CD4-positive, alpha-beta T cell treated with Interleukin-6 at 100 ng/mL for 8 hours (primary cell): ENCODE results near the gene DOK5.

Experiments
- DNase-seq: peaks from one replicate; pipeline ENCODE4 v3.0.0-alpha.2; 2020; ENCODE audit warnings: mixed read lengths, low spot score

The DOK5 gene

DNA sequence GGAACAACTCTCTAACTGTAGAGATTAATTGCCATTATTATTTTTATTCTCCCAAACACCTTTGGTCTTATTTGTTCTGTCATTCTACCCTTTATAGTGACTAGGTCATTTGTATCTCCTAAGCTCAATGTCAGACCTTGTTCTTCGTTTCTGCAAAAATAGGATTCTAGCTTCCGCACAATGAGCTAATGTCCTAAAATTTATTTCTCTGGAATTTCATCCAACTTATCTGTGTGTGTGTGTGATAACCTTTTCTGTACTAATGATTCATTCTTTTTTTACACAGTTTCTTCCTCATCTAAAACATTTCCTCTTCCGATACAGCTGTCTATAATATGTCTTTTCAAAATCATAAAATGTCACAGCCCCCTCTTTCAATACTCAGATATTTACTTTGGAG is 84.5 kb downstream of the DOK5 start:
- no peak for DNase-seq

DNA sequence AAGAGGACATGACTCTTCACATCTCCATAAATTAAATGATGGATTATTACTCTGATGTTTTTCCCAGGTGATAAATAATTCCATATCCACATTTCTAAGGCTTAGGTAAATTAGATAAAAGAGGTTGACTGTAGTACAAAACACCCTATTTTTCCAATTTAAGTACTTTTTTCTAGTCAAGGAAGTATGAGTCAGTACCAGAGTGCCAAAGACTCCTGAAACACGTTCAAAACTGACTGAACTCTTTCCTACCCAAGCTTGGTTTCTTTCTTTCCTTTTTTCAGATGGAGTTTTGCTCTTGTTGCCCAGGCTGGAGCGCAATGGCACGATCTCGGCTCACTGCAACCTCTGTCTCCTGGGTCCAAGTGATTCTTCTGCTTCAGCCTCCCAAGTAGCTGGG is 85.0 kb downstream of the DOK5 start:
- DNase-seq, result no peak

DNA sequence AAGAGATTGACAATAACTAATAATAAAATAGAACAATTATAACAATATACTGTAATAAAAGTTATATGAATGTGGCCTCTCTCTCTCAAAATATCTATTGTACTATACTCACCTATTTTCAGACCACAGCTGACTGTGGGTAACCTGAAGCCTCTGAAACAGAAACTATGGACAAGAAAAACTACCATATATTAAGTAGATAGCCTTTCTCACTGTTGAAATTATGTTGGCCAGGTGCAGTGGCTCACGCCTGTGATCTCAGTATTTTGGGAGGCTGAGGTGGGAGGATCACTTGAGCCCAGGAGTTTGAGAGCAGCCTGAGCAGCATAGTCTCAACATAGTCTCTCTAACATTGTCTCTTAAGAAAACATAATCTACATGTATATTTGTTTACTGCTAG is 89.9 kb downstream of the DOK5 start:
- no peak for DNase-seq

DNA sequence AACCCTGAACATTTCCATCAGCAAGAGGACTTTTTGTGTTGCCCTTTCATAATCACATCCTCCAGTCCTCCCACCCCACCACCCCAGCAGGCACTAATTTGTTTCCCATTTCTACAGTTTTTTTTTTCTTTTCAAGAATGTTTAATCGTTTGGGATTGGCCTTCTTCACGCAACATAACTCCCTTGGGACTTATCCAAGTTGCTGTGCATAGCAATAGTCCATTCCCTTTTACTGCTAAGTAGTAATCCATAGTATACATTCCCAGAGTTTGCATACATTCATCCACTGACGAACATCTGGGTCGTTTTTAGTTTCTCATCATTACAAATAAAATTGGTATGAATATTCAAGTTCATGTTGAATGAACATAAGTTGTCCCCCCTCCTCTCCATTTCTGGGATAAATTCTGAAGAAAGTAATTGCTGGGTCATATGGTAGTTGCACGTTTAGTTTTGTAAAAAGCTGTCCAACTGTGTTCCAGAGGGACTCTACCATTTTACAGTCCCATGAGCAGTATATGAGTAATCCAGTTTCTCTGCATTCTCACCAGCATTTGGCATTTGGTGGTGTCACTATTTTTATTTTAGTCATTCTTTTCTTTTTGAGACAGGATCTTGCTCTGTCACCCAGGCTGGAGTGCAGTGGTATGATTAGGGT is 90.8 kb downstream of the DOK5 start:
- no peak for DNase-seq

DNA sequence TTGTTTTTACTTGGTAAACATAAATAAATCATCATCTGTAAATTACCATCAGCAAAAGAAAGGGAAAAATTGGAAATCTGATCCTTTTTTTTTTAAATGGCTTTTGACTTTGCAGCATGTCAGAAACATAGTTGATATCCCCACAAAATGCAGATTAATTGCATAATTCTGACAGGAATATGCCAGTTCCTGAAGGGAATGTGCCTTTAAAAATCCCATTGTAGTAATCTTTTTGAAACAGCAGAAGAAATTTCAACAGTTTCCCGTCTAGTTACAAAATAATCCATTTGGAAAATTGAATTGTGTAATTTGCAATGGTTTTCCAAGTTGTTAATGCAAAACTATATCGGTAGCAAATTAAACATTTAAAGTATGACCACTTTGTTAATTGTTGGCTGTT is 95.2 kb downstream of the DOK5 start:
- no peak for DNase-seq

DNA sequence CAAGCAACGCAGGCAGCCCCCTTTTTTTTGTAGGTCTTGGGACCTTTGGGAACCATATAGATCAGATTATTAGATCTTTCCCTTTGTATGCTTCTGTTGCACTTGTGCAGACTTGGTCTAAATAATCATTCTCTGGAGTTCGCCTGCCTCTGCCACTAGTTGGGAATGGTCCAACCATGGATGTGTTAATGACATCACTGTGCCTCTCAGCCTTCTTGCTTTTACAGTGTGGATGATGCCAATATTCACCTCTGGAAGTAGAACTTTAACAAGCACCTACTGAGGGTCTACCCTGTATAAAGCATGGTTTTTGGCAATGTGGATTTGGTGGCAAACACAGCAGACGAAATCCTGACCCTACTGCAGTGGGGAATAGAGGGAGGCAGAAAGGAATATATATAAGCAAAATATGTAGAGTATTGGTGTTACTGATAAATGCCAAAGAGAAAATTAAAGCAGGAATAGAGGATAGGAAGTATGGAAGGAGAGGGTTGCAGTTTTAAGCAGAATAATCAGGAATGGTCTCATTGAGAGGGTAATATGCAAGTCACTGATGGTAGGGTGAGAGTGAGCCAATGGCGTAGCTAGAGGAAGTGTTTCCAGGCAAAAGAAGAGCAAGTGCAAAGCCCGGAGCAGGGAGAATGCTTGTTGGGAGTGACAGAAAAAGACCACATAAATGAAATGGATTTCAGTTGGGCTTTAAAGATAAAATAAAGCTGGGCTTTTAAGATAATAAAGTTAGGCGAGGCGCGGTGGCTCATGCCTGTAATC is 97.5 kb downstream of the DOK5 start:
- no peak for DNase-seq

DNA sequence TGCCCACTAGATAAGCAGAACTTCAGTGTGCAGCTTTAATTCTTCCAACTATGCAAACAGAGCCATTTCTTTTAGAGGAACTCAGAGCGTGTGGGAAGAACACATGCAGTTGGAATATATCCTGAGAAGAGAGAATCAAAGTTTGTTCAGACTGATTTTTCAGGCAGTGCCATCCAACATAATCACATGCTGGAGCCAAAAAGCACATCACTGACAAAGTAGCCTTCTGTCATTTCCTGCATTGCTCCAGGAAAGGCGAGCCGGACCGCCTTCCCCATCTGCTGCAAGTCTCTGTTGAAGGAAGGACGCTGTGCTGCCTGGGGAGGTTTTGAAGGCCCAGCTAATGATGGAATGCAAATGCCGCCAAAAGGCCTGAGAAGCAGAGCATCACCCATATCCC is 98.4 kb downstream of the DOK5 start:
- no peak for DNase-seq

DNA sequence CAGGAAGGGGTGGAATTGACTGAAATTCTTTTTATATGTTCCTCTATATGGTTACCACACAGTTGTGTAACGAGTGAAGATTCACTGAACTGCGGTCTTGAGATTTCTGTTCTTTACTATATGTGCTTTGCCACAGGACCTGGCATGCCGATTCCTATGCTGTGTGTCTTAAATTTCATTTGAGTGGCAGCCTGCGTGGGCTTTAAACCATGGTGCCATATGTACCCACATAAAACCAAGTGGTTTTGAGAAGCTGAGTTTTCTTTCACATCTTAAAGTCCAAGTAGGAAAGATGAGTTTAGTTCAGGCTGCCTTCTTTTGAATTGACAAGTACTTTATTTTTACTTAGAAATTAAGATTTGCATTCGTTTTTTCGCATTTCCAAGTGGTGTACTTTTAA is 101.1 kb downstream of the DOK5 start:
- DNase-seq, result no peak

DNA sequence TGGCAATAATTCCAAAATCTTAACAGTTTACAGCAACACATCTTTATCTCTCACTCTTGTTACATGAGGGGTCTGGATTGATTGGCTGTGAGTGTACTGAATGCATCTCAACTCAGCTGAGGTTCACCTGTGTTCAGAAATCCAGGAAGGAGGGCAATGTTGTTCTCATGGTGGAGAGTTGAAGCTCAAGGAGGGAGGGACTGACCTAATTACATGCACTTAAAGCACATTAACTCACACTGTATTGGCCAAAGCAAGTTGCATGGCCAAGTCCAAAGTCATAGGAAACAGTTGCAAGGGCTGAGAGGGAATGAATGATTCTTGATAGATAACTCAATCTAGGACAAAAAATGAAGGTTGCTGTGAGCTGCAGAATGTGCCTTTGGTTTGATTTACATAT is 102.2 kb downstream of the DOK5 start:
- DNase-seq, result no peak

DNA sequence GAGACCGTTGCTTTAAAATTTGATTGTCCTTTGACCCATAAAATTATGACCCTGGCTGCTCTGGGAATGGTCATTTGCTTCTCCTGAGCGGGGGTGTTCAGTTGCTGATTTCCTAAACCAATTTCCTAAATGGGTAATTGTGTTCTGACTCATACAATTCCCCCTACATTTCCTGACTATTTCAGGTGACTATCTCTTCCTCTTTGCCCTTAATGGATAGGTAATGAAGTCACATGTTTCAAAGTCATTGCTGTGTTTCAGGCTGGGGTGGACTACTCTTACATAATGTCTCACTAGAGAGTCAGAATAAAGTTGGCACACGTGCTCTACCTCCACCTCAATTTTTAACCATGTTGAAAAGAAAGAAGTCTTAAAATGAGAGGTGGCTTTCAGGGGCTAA is 109.8 kb downstream of the DOK5 start:
- no peak for DNase-seq

DNA sequence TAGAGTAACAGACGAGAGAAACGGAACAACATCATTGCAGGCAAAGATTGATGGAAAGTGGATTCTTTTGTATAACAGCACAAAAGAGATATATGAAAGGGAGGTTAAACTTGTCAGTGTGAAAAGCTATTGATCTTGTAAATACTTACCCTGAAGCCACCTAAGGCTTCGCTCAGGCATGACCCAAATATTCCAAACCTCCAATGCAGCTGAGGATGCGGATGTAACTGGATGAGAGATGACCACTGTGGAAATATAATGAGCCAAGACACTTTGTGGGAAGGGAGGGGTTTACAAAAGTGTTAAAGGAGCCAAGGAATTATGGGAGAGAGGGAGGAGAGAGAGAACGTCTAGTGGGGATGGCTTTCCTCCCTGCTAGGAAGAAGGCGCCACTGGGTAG is 112.0 kb downstream of the DOK5 start:
- DNase-seq, result no peak

DNA sequence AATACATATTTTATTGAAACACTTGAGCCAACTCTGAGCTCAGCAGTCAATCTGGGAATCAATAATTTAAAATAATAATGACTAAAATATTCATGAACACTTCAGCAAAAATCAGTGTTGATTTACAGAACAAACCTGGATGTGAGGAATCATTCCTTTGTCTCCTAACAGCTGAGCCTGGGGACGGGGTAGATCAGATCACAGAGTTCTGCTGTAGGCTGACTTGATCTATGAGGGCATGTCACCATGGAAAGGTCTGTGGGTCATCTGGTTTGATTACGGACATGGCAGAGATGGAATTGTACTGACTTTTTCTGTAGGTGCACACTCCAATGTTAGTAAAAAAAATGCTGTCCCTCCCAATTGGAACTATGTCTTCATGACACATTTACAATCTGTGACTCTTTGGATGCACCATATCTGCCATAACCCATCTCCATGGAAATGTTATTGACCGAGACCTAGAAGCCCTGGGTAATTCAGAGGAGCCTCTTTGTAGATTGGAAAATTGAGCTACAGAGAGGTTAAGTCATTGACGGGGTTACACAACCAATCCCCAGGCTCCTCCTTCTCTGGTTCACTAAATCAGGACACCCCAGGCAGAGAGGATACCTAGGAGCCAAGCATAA is 114.1 kb downstream of the DOK5 start:
- DNase-seq, result no peak

DNA sequence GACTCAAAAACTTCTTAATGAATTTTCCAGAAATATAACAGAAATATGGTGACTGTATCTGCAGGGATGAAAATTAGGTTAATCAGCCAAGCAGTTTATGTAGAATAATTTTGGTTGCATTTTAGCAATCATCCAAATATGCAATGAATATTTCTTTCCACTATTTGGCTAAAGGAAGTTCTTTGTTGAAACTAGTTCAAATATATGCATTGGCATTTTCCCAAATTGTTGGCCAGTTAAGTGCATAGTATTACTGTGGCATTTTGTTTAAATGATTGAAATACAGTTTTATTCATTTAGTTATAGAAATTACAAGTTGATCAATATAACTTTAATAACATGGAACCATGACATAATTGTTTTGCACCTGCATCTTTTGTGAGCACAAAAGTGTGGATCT is 115.5 kb downstream of the DOK5 start:
- no peak for DNase-seq

DNA sequence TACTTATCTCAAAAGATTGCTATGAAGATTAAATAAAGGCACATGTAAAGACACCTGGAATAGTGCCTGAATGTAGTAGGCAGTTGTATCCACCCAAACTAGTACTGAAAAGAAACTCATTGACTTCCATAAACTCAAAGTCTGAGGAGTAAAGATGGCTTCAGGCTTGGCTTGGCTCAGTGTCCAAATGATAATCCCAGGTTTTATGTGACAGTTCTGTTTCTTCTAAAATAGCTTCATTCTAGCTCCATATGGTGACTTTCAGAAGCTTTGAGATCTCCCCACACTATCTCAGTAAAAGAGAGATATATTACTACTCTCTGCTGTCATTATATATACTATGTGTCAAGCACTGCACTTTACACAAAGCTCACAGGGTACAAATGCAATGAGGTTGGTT is 121.3 kb downstream of the DOK5 start:
- no peak for DNase-seq

DNA sequence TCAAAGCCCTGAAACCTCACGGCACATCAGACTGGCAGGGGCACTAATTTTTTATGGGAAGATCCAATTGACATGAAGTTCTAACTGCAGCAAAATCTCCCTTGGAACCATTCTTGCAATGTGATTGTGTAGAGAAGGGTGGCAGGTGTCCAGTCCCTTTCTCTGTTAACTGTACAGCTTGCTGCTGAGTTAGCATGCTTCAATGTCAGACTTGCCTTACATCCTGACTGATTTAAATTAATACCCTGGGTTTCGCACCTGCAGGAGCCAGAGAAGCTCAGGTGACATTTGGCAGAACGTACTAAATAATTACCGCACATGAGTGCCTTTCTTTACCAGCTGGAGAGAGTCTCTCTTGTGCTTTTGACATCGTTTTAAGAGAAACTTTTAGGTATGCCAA is 123.0 kb downstream of the DOK5 start:
- no peak for DNase-seq

DNA sequence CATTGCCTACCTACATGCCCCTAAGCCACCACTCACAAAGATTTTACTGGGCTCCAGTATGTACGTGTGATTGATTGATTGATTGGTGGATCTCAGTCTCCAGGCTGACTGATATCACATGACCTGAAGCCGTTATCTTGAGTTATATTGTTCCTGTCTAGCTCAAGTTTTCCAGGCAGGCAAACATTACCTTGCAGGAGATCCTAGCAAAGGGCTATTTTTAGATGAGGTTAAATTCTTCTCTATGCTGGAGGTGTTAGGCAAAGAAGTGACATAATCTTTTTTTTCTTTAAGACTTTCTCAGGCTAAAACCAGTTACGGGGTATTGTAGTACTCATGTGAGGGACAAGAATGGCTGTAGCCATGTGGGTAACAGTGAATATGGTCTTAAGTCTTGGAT is 125.2 kb downstream of the DOK5 start:
- no peak for DNase-seq

DNA sequence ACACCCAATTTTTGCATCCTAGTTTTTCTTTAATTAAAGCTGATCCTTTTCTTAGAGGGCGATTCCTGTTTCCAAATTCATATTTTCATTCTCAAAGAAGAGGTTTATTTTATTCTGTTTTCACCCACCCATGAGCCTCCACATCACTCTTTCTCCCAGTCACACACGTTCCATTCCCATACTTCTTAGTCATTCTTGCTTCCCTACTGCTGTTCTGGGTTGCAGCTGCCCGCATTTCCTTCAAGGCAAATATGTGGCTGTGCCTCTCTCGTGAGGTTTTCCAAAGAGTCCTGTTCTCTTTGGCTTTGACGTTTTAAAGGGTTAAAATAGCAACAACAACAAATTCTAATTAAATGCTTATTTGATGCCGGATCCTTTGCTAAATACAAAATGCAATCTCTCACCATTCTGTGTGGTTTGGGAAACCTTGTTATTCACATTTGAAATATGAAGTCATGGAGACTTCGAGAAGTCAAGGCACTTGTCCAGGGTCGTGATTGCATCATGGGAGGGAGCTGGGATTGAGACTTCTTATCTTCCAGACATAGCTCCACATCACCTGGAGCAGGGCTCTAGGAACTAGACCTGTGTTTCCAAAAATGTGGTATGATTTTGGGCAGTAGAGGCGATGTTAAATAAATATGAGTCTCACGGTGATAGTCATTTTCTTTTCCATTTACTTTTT is 126.6 kb downstream of the DOK5 start:
- DNase-seq, result no peak

DNA sequence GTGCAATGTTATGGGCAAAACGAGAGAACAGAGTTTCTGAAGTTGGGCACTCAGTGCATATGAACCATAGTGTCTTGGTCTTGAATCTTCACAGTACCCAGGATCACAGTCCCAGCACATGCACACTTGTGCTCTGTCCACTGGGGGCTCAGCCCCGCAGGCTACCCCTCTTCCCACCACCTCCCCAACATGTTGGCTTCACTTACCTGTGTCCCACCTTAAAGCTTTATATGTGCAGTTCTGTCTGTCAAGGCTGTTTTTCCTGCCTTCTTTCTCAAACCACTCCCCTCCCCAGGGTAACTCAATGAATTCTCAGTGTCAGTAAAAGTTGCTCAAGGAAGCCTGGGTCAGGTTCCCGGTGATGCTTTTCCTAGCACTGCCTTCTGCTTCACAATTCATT is 129.9 kb downstream of the DOK5 start:
- no peak for DNase-seq

DNA sequence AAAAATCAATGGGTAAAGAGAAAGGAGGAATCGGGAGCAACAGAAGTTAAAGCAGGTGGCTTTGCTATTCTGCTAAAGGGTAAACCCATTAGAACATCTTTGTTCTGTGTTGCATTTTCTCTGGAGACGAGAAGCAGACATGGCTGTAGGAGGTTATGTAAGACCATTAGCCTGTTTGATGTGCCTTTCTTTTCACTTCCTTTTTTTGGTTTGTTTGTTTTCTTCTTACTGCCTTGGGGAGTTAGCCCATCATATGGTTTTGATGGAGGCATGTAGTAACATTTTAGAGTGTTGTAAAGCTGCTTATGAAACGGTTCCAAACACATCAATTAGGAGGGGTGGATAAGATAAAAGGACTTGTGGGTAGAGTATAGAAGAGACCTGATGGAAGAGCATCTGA is 131.0 kb downstream of the DOK5 start:
- no peak for DNase-seq

DNA sequence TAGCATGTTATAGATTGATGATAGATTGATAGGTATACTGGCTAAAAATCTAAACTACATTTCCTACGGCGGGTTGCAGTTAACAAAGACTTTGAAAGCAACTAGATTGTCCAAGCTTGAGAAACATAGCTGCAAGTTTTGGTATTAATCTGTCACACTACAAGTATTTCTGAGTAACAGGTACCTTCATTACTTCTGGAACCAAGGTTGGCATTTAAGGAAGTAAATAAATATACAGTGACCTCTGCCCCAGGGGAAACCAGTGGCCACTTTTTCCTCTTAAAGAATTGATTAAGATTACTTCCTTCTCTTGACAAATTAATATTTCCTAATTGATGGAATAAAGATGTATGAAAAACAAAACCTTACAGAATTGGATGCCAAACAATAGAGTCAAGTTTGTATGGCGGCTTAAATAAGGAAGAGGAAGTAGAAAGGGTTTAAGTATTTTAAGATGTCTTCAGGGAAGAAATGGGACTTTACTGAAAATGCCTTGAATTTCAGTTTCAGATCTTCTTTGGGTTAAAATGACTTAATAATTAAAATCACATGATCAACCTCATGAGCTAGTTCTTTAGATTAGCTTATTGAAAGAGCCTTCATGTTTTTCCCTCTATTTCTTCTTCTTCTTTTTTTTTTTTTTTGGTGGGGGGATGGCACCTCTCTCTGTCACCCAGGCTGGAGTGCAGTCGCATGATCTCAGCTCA is 132.8 kb downstream of the DOK5 start:
- DNase-seq, result no peak

DNA sequence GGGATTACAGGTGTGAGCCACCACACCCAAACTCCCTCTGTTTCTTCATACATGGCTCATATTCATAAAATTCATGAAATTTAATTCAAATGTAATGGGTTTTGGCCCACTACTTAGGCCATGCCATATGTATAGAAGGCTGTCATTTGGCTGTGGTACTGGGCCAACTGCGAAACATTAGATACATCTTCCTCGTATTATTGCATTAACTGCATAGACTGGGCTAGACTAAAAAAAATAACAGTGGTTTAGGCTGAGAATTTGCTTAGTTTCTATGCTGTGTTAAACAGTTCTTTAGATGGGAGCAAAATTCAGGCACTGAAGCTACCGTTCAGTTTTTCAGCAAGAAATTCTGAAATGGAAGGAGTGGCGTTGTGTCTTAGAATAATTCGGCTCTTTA is 133.6 kb downstream of the DOK5 start:
- no peak for DNase-seq

DNA sequence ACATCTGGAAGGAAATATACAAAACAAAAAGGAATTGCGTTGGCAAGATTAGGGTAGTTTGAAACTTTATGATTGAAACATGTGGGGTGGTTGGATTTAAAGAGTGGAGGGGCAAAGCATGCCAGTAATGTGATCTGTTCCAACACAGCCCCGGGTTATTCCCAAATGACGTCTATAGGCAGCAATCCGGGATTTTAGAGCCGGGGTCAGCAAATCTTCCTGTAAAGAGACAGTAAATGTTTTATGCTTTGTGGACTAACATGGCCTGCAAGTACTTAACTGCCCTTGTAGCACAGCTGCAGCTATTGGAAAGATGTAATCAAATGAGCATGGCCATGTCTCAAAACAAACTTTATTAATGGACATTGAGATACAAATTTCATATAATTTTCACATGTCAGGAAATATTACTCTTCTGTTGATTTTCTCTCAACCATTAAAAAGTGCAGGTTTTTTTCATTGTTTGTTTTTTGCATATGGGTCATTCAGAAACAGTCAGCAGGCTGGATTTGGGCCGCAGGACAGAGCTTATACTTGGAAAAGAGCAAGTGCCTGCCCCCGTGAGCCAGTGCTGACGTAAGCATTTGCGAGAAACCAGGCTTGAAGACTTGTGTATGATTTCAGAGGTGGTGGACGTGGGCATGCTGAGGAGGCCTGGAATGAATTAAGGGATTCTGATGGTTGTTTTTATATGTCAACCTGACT is 136.5 kb downstream of the DOK5 start:
- DNase-seq, result no peak
